Cardiac fibroblast (primary cell): Measurements from ENCODE around the gene RASAL1.

ENCODE experiments used
- DNase-seq, 2 donors: peaks; one replicate each; pipeline versions ENCODE4 v3.0.0 to v3.0.0-alpha.2; 2010; ENCODE audit warnings: low read depth in 2 of 2
- H3K4me3 ChIP-seq, 2 donors: replicated peaks in 1 of 2; 1 replicate in 1 of 2; 2 replicates in 1 of 2; pipeline ENCODE4 v1.5.1; 2011; ENCODE audit warnings: low read depth in 2 of 2, low read length in 2 of 2, mild to moderate bottlenecking in 2 of 2, moderate library complexity in 1 of 2
- TF ChIP-seq, protein P1 (sequence below): IDR thresholded peaks from one replicate; pipeline ENCODE4 v1.5.1; 2011; ENCODE audit warnings: low read depth, mild to moderate bottlenecking, low read length, inconsistent platforms

The RASAL1 gene

DNA sequence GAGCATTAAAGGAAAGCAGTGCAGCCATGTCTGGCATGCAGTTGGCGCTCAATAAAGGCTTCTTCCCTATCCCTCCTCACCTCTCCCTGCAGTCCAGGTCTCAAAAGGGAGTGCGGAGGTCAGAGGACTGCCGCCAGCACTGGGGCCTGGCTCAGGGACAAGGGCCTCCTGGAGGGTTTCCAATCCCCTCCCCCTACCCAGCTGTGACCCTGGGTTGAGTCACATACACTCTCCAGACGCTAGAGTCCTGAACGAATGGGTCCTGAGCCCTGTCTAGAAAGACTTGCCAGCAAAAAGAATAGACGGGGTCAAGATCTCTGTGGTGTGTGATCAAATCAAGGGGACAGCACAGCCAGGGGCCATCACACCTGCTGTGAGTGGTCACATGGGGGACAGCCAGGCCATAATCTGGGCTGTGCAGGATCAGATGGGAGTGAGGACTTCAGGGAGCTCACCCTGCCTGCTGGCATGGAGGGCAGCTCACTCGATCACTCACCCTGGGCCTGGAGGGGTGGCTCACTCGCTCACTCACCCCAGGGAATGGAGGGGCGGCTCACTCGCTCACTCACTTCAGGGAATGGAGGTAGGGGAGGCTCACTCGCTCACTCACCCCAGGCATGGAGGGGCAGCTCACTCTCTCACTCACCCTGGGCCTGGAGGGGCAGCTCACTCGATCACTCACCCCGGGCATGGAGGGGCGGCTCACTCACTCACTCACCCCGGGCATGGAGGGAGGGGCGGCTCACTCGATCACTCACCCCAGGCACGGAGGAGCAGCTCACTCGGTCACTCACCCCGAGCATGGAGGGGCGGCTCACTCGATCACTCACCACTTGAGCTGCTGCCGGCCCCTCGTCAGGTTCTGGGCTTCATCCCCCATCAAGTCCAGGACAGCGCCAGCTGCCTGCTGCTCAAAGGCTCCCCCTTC, 26.8 kb upstream of the RASAL1 start:
- TF ChIP-seq, protein P1, sequence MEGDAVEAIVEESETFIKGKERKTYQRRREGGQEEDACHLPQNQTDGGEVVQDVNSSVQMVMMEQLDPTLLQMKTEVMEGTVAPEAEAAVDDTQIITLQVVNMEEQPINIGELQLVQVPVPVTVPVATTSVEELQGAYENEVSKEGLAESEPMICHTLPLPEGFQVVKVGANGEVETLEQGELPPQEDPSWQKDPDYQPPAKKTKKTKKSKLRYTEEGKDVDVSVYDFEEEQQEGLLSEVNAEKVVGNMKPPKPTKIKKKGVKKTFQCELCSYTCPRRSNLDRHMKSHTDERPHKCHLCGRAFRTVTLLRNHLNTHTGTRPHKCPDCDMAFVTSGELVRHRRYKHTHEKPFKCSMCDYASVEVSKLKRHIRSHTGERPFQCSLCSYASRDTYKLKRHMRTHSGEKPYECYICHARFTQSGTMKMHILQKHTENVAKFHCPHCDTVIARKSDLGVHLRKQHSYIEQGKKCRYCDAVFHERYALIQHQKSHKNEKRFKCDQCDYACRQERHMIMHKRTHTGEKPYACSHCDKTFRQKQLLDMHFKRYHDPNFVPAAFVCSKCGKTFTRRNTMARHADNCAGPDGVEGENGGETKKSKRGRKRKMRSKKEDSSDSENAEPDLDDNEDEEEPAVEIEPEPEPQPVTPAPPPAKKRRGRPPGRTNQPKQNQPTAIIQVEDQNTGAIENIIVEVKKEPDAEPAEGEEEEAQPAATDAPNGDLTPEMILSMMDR: no peak
- peak; percentile 56 to 65 for DNase-seq
- no peak overlapping the region for H3K4me3 ChIP-seq

DNA sequence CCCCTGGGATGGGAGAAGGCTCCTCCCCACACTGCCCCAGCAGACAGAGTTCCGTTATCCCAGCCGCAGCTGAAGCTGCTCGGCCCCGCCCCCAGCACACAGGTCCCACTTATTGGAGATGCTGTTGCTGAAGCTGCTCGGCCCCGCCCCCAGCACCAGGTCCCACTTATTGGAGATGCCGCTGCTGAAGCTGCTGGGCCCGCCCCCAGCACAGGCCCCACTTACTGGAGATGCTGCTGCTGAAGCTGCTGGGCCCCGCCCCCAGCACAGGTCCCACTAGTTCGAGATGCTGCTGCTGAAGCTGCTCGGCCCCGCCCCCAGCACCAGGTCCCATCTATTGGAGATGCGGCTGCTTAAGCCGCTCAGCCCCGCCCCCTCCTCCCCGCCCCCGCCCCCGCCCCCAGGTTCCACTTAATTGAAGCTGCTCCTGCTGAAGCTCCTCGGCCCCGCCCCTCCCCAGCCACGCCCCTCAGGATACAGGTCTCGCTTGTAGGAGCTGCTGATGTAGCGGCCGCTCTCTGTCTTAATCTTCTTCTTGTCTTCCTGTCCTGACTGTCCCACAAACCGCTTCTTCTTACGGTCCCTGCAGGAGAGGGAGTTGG, 26.0 kb upstream of the RASAL1 start:
- TF ChIP-seq, protein P1: no peak
- no peak overlapping the region for H3K4me3 ChIP-seq
- DNase-seq: no peak

DNA sequence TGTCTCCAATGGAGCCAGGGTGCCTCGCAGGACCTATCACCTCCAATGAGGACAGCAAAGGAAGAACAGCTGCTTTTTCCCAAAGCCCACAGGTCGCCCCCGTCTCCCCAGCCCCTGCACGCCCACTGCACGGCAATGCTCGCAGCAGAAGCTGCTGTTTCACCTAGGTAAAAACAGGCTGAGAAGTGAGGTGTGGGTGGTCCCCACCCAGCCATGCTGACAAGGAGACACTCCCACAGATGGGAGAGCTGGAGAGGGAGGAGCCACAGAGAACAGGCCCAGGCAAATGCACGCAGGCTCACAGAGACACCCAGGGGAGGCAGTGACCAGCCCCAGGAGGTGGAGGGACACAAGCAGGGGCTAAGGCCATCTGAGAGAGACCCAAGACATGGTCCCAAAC, 24.4 kb upstream of the RASAL1 start:
- TF ChIP-seq, protein P1: no peak

GRCh38 chr12:113158439-113159203, 23.1 kb upstream of the RASAL1 start:
- no peak overlapping the region for H3K4me3 ChIP-seq
- no peak for DNase-seq
- TF ChIP-seq, protein P1: no peak

More for the DNA sequence above, 24.4 kb upstream of the RASAL1 start:
- no peak for DNase-seq
- H3K4me3 ChIP-seq: no peak overlapping the region

DNA sequence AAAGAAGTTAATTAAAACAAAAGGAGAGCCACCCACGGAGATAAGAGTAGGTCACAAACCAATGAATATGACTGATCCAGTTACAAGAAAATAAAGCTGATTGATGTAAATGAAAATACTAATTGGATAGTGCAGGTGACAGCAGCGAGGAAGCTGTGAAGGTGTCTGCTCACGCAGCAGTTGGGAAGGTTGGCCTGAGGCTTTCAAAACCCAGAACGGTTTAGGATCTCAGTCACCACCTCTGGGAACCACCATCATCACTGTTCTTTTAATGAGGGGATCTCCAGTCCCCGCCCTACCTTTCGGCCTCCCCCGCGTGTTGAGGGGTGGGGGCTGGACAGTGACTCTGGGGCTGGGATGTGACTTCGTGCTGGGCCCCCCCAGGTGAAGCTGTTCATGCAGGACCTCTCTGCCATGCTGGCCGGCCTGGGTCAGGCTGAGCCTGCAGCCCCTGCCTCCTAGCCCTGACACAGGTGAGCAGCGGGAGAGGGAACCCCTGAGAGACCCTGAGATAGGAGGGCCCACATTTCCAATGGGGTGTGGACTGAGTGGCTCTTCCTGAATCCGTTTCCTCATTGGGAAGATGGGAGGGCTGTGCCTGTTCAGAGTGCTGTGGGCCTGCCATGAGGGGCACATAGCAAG, 21.8 kb upstream of the RASAL1 start:
- DNase-seq: no peak
- TF ChIP-seq, protein P1: no peak
- H3K4me3 ChIP-seq: no peak overlapping the region

DNA sequence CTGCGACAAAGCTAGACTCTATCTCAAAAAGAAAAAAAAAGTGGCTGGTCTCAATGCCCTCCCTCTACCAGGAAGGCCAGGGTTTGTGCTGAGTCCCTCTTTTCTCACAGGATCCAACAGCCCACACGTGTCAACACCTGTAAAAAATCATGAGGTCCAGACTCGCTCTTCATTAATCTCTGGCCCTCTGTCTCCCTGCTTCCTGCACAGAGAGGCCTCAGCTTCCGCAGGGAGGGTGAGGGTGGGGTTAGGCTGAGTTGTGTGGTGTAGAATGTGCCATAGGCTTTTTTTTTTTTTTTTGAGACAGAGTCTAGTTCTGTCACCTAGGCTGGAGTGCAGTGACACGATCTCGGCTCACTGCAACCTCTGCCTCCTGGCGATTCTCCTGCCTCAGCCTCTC, 20.1 kb upstream of the RASAL1 start:
- no peak for DNase-seq
- no peak overlapping the region for H3K4me3 ChIP-seq
- TF ChIP-seq, protein P1: no peak
